ENCODE data around the gene CCDC184. TPM values are rescaled to one million over a fixed set of nuclear protein-coding genes. Genes with fewer than 3 reads are reported as not detected.
A peak's percentile ranks its signal among the peaks of the same experiment; 100 is the strongest.
"Not testable (repeated sequence)": the region's sequence is repeated elsewhere in the genome, so short reads cannot be mapped to it uniquely, and the experiment has no call there.

CCDC184 gene
- total RNA-seq, 2 experiments from 2014 or later, result 0.32 to 0.63 TPM

DNA sequence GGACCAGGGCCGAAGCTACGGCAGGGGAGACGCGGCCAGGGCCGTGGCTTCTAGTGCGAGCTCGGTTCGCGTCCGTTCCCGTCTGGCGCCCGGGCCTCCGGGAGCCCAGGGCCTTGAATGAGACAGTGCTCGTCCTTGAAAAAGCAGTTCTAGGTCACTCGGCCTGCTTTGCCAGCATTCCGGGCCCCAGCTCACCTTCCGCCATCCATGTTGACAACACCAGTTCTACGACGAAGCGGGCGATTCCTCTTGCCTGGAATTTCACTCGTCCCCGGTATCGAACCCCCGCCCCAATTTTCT is 15.2 kb downstream of the CCDC184 start:
- Mint-ChIP-seq H3K9me3 (ENCODE audit: low read depth) (peaks cover 4% of the 10 kb centered on the region), H3K27ac (peak overlapping the region; percentile 96), H3K4me3 (peak overlapping the region; percentile 84), H3K27me3 (peaks cover 17% of the 10 kb centered on the region), H3K36me3 (peaks cover 27% of the 10 kb centered on the region), H3K4me1 (peaks cover 35% of the 10 kb centered on the region)
- peak; percentile 34 for ATAC-seq
- CTCF ChIA-PET, result interaction anchor here (0.7 to 6.9 kb wide), 6 partner anchors 11 to 419 kb away, joined by 3 to 60 read pairs (median 10); partner anchors contain the start of genes ASB8, CCDC184 and ZNF641
- no peak for DNase-seq

DNA sequence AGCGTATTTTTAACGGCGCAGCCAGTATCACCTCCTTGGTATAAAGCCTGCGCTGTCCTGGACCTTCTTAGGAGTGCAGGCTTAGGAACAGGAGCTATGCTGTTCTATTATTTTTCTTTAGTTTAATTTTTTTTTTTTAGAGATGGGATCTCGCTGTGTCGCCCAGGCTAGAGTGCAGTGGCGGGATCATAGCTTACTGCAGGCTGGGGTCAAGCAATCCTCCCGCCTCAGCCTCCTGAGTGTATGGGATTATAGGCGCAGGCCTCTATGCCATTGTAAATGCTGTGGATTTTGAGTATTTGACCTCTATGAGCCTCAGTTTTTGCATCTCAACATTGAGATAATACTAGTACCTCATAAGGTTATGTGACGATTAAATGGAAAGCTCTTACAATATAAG is 15.5 kb downstream of the CCDC184 start:
- H3K27me3 Mint-ChIP-seq, result peaks cover 14% of the 10 kb centered on the region
- H3K4me3 Mint-ChIP-seq, result peak overlapping the region; percentile 84
- ATAC-seq, result no peak
- peak overlapping the region; percentile 96 for H3K27ac Mint-ChIP-seq
- peaks cover 5% of the 10 kb centered on the region for H3K9me3 Mint-ChIP-seq (ENCODE audit: low read depth)
- DNase-seq, result no peak
- H3K4me1 Mint-ChIP-seq, result peaks cover 35% of the 10 kb centered on the region
- CTCF ChIA-PET, result interaction anchor here (1.1 to 6.9 kb wide), 5 partner anchors 11 to 419 kb away, joined by 3 to 60 read pairs (median 17); partner anchors contain the start of genes ASB8, CCDC184 and ZNF641
- H3K36me3 Mint-ChIP-seq, result peaks cover 27% of the 10 kb centered on the region

GRCh38 chr12:48199774-48200221 is 16.4 kb downstream of the CCDC184 start:
- ATAC-seq (no peak), DNase-seq (no peak)
- peak overlapping the region; percentile 84 for H3K4me3 Mint-ChIP-seq
- CTCF ChIA-PET, result interaction anchor here (3.3 to 6.9 kb wide), 3 partner anchors 12 to 418 kb away, joined by 17 to 60 read pairs (median 29); partner anchors contain the start of gene CCDC184
- H3K27me3 Mint-ChIP-seq, result peaks cover 6% of the 10 kb centered on the region
- H3K27ac Mint-ChIP-seq, result peak overlapping the region; percentile 53
- peaks cover 7% of the 10 kb centered on the region for H3K9me3 Mint-ChIP-seq (ENCODE audit: low read depth)
- H3K36me3 Mint-ChIP-seq, result peaks cover 32% of the 10 kb centered on the region
- H3K4me1 Mint-ChIP-seq, result peaks cover 35% of the 10 kb centered on the region

DNA sequence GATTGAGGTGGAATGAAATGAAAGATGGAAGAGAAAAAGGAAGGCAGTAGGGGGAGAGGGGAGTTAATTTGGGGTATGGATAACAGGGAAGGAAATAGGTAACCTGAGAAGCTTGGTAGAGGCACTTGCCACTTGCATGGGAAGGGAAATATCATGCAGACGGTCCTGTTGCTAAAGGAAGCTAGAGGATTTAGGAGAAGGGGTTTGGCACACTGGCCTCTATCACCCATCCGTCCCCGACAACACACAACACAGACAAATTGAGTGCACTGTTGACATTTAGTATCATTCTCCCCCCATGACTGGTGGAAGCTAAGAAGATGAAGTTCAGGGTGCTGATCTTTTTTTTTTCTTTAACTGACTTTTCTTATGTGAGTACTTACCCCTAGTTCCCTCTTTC is 17.6 kb downstream of the CCDC184 start:
- Mint-ChIP-seq H3K36me3 (peaks cover 33% of the 10 kb centered on the region), H3K4me1 (peaks cover 35% of the 10 kb centered on the region), H3K9me3 (ENCODE audit: low read depth) (peaks cover 7% of the 10 kb centered on the region), H3K27me3 (no peaks in the 10 kb centered on the region), H3K4me3 (no peak overlapping the region), H3K27ac (no peak overlapping the region)
- no peak for ATAC-seq
- CTCF ChIA-PET, result interaction anchor here (0.7 to 6.9 kb wide), 2 partner anchors 14 to 679 kb away, joined by 3 to 60 read pairs; no protein-coding TSS in a partner anchor
- no peak for DNase-seq

- peaks cover 11% of the 10 kb centered on the region for H3K9me3 Mint-ChIP-seq (ENCODE audit: low read depth)
- H3K27ac Mint-ChIP-seq, result no peak overlapping the region
- H3K36me3 Mint-ChIP-seq, result peaks cover 35% of the 10 kb centered on the region
- ATAC-seq, result no peak
- no peak for DNase-seq
- H3K27me3 Mint-ChIP-seq, result no peaks in the 10 kb centered on the region
- H3K4me1 Mint-ChIP-seq, result peaks cover 34% of the 10 kb centered on the region
- CTCF ChIA-PET, result interaction anchor here (0.7 to 6.9 kb wide), 2 partner anchors 14 to 679 kb away, joined by 3 to 60 read pairs; no protein-coding TSS in a partner anchor
- no peak overlapping the region for H3K4me3 Mint-ChIP-seq
Measured at GRCh38 chr12:48201516-48201915, 18.1 kb downstream of the CCDC184 start.

GRCh38 chr12:48202766-48203165 is 19.3 kb downstream of the CCDC184 start:
- no peak overlapping the region for H3K27ac Mint-ChIP-seq
- CTCF ChIA-PET, result no interaction called here
- ATAC-seq (no peak), DNase-seq (no peak)
- H3K27me3 Mint-ChIP-seq, result no peaks in the 10 kb centered on the region
- peaks cover 12% of the 10 kb centered on the region for H3K9me3 Mint-ChIP-seq (ENCODE audit: low read depth)
- no peak overlapping the region for H3K4me3 Mint-ChIP-seq
- H3K4me1 Mint-ChIP-seq, result peaks cover 27% of the 10 kb centered on the region
- peaks cover 37% of the 10 kb centered on the region for H3K36me3 Mint-ChIP-seq

DNA sequence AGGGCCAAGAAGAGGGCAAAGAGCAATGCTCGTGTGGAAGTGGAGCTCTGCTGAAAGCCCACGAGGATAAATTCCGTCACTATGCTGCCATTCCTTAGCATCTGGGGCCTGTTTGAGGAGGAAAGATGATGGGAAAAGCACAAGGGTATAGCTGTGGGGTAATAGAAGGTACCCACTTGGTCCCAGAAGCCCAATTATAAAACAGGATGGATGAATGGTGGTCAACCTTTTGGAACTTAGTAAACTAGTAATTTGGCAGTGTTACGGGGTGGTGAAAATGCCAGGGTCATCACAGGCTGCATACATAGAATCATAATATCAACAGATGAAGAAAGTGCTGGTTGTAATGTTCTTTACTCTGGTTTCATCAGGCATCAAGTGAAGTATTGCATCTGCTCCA is 19.7 kb downstream of the CCDC184 start, which contains the start of gene OR10AD1:
OR10AD1 (minus strand) TSS at position 101 of the 400 bp plus-strand sequence; CDS start at position 101, 0 bp downstream.
- H3K27ac Mint-ChIP-seq, result no peak within 1 kb of the TSS
- H3K4me1 Mint-ChIP-seq, result peaks cover 27% of the 10 kb centered on the region
- CTCF ChIA-PET, result interaction anchor here (1.6 kb wide), 1 partner anchor 13 kb away, joined by 4 read pairs; no protein-coding TSS in a partner anchor
- ATAC-seq, result no peak
- peaks cover 37% of the 10 kb centered on the region for H3K36me3 Mint-ChIP-seq
- peaks cover 1% of the 10 kb centered on the region for H3K27me3 Mint-ChIP-seq
- DNase-seq, result no peak
- peaks cover 12% of the 10 kb centered on the region for H3K9me3 Mint-ChIP-seq (ENCODE audit: low read depth)
- no peak within 1 kb of the TSS for H3K4me3 Mint-ChIP-seq

DNA sequence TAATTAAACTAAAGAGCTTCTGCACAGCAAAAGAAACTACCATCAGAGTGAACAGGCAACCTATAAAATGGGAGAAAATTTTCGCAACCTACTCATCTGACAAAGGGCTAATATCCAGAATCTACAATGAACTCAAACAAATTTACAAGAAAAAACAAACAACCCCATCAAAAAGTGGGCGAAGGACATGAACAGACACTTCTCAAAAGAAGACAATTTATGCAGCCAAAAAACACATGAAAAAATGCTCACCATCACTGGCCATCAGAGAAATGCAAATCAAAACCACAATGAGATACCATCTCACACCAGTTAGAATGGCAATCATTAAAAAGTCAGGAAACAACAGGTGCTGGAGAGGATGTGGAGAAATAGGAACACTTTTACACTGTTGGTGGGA is 26.1 kb downstream of the CCDC184 start:
- H3K36me3 Mint-ChIP-seq; ATAC-seq; H3K4me1 Mint-ChIP-seq; H3K4me3 Mint-ChIP-seq; H3K27ac Mint-ChIP-seq; H3K9me3 Mint-ChIP-seq (ENCODE audit: low read depth); DNase-seq; CTCF ChIA-PET: not testable (repeated sequence)
- peaks cover 30% of the 10 kb centered on the region for H3K27me3 Mint-ChIP-seq

GRCh38 chr12:48216785-48217184 is 33.3 kb downstream of the CCDC184 start:
- Mint-ChIP-seq H3K27me3 (peaks cover 35% of the 10 kb centered on the region), H3K4me3 (no peak overlapping the region), H3K27ac (no peak overlapping the region), H3K36me3 (no peaks in the 10 kb centered on the region), H3K9me3 (ENCODE audit: low read depth) (no peaks in the 10 kb centered on the region), H3K4me1 (no peaks in the 10 kb centered on the region)
- no peak for ATAC-seq
- CTCF ChIA-PET, result no interaction called here
- DNase-seq, result no peak

GRCh38 chr12:48219631-48220030 is 36.2 kb downstream of the CCDC184 start:
- no peak for DNase-seq
- Mint-ChIP-seq H3K27ac (no peak overlapping the region), H3K9me3 (ENCODE audit: low read depth) (no peaks in the 10 kb centered on the region), H3K36me3 (no peaks in the 10 kb centered on the region), H3K4me1 (no peaks in the 10 kb centered on the region), H3K4me3 (no peak overlapping the region), H3K27me3 (peaks cover 22% of the 10 kb centered on the region)
- ATAC-seq, result no peak
- CTCF ChIA-PET, result no interaction called here

DNA sequence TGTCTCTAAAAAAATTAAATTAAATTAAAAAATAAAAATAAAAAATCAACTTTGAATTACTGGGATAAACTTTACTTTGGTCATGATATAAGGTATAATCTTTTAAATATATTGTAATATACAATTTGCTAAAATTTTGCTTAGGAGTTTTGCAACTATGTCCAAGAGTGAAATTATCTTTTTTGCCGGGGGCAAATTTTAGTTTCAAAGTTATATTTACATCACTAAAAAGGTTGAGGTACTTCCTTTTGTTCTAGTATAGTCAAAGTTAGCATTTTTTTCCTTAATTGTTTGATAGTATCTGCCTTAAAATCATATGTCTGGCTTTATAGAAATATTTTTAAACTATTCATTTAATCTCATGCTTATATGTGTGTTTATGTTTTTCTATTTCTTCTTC is 37.3 kb downstream of the CCDC184 start:
- Mint-ChIP-seq H3K4me1 (no peaks in the 10 kb centered on the region), H3K9me3 (ENCODE audit: low read depth) (no peaks in the 10 kb centered on the region)
- CTCF ChIA-PET, result no interaction called here

DNA sequence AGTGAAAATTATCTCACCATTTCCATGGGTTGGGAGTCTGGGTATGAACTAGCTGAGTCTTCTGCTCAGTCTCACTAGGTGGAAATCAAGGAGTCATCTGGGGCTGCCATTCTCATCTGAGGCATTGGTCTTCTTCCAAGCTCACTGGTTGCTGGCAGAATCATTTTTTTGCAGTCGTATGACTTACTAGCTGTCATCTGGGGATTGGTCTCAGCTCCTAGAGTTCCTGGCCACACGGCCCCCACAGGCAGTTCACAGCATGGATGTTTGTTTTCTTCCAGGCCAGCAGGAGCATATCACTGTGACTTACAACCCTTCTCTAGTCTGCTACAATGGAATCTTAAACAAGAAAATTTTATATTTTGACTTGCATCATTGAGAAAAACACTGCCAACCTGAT is 38.2 kb downstream of the CCDC184 start:
- Mint-ChIP-seq H3K27me3 (peaks cover 31% of the 10 kb centered on the region), H3K36me3 (no peaks in the 10 kb centered on the region), H3K4me3 (no peak overlapping the region), H3K27ac (no peak overlapping the region), H3K4me1 (no peaks in the 10 kb centered on the region), H3K9me3 (ENCODE audit: low read depth) (no peaks in the 10 kb centered on the region)
- DNase-seq, result no peak
- CTCF ChIA-PET, result no interaction called here
- no peak for ATAC-seq

More for the DNA sequence above, 37.3 kb downstream of the CCDC184 start:
- Mint-ChIP-seq H3K36me3 (no peaks in the 10 kb centered on the region), H3K27me3 (peaks cover 24% of the 10 kb centered on the region), H3K4me3 (no peak overlapping the region), H3K27ac (no peak overlapping the region)
- ATAC-seq (no peak), DNase-seq (no peak)

DNA sequence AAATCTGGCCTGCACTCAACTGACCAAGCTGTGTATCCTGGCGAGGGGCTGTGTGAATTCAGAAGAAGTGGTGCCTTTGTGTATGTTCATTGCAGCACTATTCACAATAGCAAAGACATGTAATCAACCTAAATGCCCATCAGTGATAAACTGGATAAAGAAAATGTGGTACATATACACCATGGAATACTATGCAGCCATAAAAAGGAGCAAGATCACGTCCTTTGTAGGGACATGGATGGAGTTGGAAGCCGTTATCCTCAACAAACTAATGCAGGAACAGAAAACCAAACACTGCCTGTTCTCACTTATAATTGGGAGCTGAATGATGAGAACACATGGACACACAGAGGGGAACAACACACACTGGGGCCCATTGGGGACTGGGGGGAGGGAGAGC is 41.1 kb downstream of the CCDC184 start:
- H3K27ac Mint-ChIP-seq; H3K36me3 Mint-ChIP-seq; DNase-seq; ATAC-seq; H3K4me1 Mint-ChIP-seq; H3K4me3 Mint-ChIP-seq; H3K9me3 Mint-ChIP-seq (ENCODE audit: low read depth): not testable (repeated sequence)
- CTCF ChIA-PET, result interaction anchor here (0.8 kb wide), 1 partner anchor 162 kb away, joined by 3 read pairs; no protein-coding TSS in a partner anchor
- peaks cover 34% of the 10 kb centered on the region for H3K27me3 Mint-ChIP-seq

DNA sequence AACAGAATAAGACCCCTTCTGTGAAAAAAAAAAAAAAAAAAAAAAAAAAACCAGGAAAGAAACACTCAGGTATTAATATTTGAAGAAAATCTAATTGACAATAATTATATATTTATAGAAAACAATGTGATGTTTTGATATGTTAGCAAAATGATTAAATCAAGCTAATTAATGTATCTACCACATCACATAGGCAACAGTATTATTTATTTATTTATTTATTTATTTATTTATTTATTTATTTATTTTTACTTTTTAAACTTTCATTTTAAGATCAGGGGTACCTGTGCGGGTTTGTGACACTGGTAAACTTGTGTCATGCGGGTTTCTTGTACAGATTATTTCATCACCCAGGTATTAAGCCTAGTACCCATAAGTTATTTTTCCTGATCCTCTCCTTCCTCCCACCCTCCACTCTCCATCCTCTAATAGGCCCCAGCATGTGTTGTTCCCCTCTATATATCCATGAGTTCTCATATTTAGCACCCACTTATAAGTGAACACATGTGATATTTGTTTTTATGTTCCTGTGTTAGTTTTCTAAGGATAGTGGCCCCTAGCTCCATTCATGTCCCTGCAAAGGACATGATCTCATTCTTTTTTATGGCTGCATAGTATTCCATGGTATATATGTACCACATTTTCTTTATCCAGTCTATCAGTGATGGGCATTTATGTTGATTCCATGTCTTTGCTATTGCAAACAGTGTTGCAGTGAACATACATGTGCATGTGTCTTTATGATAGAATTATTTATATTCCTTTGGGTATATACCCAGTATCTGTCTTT is 47.9 kb downstream of the CCDC184 start:
- CTCF ChIA-PET; H3K27ac Mint-ChIP-seq; ATAC-seq; H3K4me3 Mint-ChIP-seq; H3K36me3 Mint-ChIP-seq; DNase-seq; H3K9me3 Mint-ChIP-seq (ENCODE audit: low read depth); H3K4me1 Mint-ChIP-seq: not testable (repeated sequence)
- peaks cover 26% of the 10 kb centered on the region for H3K27me3 Mint-ChIP-seq

Measured in activated CD8-positive, alpha-beta memory T cell treated with anti-CD3 and anti-CD28 coated beads, Interleukin-2, amount 10 ng/mL, durations not matched to agents 7 days and 5 days (primary cell).